AG10803 (cell line): Measurements from ENCODE around the gene CDT1.

ENCODE experiments used
- DNase-seq: peaks from one replicate; pipeline ENCODE4 v3.0.0; 2010; ENCODE audit warnings: low read depth
- H3K4me3 ChIP-seq: 2 replicates; pipeline ENCODE4 v1.5.1; 2011; ENCODE audit warnings: mild to moderate bottlenecking, low read length, control low read depth
- CTCF ChIP-seq: conservative IDR thresholded peaks from 2 replicates; pipeline ENCODE4 v1.5.1; 2011; ENCODE audit warnings: mild to moderate bottlenecking, low read length, control low read depth, inconsistent platforms

CDT1 gene

GRCh38 chr16:88792668-88793250 lies 10.8 kb upstream of the CDT1 start:
- no peak for TF ChIP-seq CTCF
- no peak overlapping the region for H3K4me3 ChIP-seq
- no peak for DNase-seq

- TF ChIP-seq CTCF = no peak
- DNase-seq = no peak
- no peak overlapping the region for H3K4me3 ChIP-seq
These were observed 10.2 kb upstream of the CDT1 start for GRCh38 chr16:88793251-88793954.

- DNase-seq = no peak
- TF ChIP-seq CTCF = no peak
- H3K4me3 ChIP-seq = no peak overlapping the region
These were observed 7.3 kb upstream of the CDT1 start for GRCh38 chr16:88796278-88796677.

GRCh38 chr16:88798073-88798472 lies 5.5 kb upstream of the CDT1 start:
- no peak for DNase-seq
- TF ChIP-seq CTCF = no peak
- H3K4me3 ChIP-seq = no peak overlapping the region

GRCh38 chr16:88798772-88799455 lies 4.7 kb upstream of the CDT1 start:
- no peak for TF ChIP-seq CTCF
- DNase-seq = no peak
- no peak overlapping the region for H3K4me3 ChIP-seq

GRCh38 chr16:88799569-88800276 lies 3.9 kb upstream of the CDT1 start:
- DNase-seq = no peak
- no peak for TF ChIP-seq CTCF
- no peak overlapping the region for H3K4me3 ChIP-seq
